HCT116 (cell line): ENCODE results near the gene PHF21B. TPM values are rescaled to one million over a fixed set of nuclear protein-coding genes. Genes with fewer than 3 reads are reported as not detected.

ENCODE experiments used
- ATAC-seq: fragments of 200-7000 bp; cut with Tn5 transposase; 2 replicates; pipeline ENCODE4 v1.9.1; 2020; ENCODE audit warnings: mild to moderate bottlenecking, moderate library complexity
- BruUV-seq: library from RNA; stranded (reverse); fragments of 400-500 nt; replicated peaks from 2 replicates; lab custom pipeline; 2021; lab: Mats Ljungman, UMichigan
- CTCF ChIA-PET: fragments of 300-600 bp; sonication (Branson Sonifier 250); formaldehyde crosslinking; loops from one replicate; lab custom pipeline; 2021; ENCODE audit warnings: antibody characterized with exemption; lab: Charles Lee
- POLR2A ChIA-PET: fragments of 300-600, 350-600 bp; sonication (Branson Sonifier 250); formaldehyde crosslinking; loops from one replicate; lab custom pipeline; 2021; ENCODE audit warnings: antibody characterized with exemption; lab: Charles Lee
- RAD21 ChIA-PET, 2 experiments: fragments of 300-600 bp; sonication (Branson Sonifier 250); formaldehyde crosslinking; loops; one replicate each; lab custom pipeline; 2023; ENCODE audit warnings: low total read pairs in 2 of 2; ENCODE audit not compliant: uncharacterized antibody in 2 of 2, unreplicated experiment in 2 of 2, low non-redundant PET in 1 of 2; lab: Charles Lee
- DNase-seq: peaks from one replicate; pipeline ENCODE4 v3.0.0-alpha.2; 2010; ENCODE audit warnings: low read depth, low spot score
- H2AFZ ChIP-seq: fragments of 200-600 bp; shearing (Covaris generic), sonication (generic); 2 replicates; pipeline ENCODE4 v1.6.1; 2017; ENCODE audit warnings: low read depth, mixed run types, mixed read lengths, antibody characterized with exemption, low read length; ENCODE audit not compliant: poor library complexity, severe bottlenecking
- H3K27ac ChIP-seq: 2 replicates; pipeline ENCODE4 v1.5.1; 2012; ENCODE audit warnings: low read depth, low read length
- H3K27me3 ChIP-seq: fragments of 200-600 bp; sonication (generic); 2 replicates; pipeline ENCODE4 v1.6.1; 2016; ENCODE audit warnings: mixed run types, low read length, mixed read lengths; ENCODE audit not compliant: insufficient read depth
- H3K36me3 ChIP-seq, 2 experiments: fragments of 200-500 bp in 1 of 2; fragments of 200-600 bp in 1 of 2; sonication (Bioruptor generic) in 1 of 2; sonication (generic) in 1 of 2; 2 replicates each; pipeline versions ENCODE4 v1.5.1 to v1.6.1; 2014 to 2016; ENCODE audit warnings: low read length in 2 of 2, inconsistent platforms in 1 of 2, mixed read lengths in 1 of 2, mixed run types in 1 of 2; ENCODE audit not compliant: insufficient read depth in 2 of 2, control insufficient read depth in 1 of 2
- H3K4me1 ChIP-seq, 2 experiments: fragments of 200-600 bp in 1 of 2; sonication (generic) in 1 of 2; 2 replicates each; pipeline versions ENCODE4 v1.5.1 to v1.6.1; 2012 to 2017; ENCODE audit warnings: low read length in 2 of 2, inconsistent platforms in 1 of 2, mild to moderate bottlenecking in 1 of 2, mixed read lengths in 1 of 2, mixed run types in 1 of 2, moderate library complexity in 1 of 2; ENCODE audit not compliant: insufficient read depth in 2 of 2, control insufficient read depth in 1 of 2
- H3K4me2 ChIP-seq: fragments of 200-600 bp; sonication (generic); 2 replicates; pipeline ENCODE4 v1.6.1; 2017; ENCODE audit warnings: mixed run types, low read length, mixed read lengths
- H3K4me3 ChIP-seq, 2 experiments: fragments of 200-600 bp in 1 of 2; sonication (generic) in 1 of 2; replicated peaks in 1 of 2; 2 replicates each; pipeline ENCODE4 v1.5.1; 2011 to 2016; ENCODE audit warnings: low read length in 2 of 2, control low read depth in 1 of 2, low read depth in 1 of 2, mild to moderate bottlenecking in 1 of 2, mixed read lengths in 1 of 2, mixed run types in 1 of 2
- H3K79me2 ChIP-seq: fragments of 200-600 bp; sonication (generic); 2 replicates; pipeline ENCODE4 v1.6.1; 2017; ENCODE audit warnings: mild to moderate bottlenecking, mixed run types, low read length, moderate library complexity, mixed read lengths; ENCODE audit not compliant: insufficient read depth
- H3K9ac ChIP-seq: fragments of 200-600 bp; sonication (generic); 2 replicates; pipeline ENCODE4 v1.6.1; 2016; ENCODE audit warnings: low read length, mixed read lengths
- H3K9me2 ChIP-seq: fragments of 200-600 bp; sonication (generic), shearing (Covaris generic); 2 replicates; pipeline ENCODE4 v1.6.1; 2017; ENCODE audit warnings: mixed run types, mild to moderate bottlenecking, moderate library complexity; ENCODE audit not compliant: insufficient read depth
- H3K9me3 ChIP-seq, 2 experiments: fragments of 200-500 bp in 1 of 2; fragments of 200-600 bp in 1 of 2; sonication (Bioruptor generic) in 1 of 2; sonication (generic) in 1 of 2; 2 replicates each; pipeline ENCODE4 v1.6.1; 2014 to 2017; ENCODE audit warnings: low read length in 2 of 2, mixed read lengths in 2 of 2, inconsistent platforms in 1 of 2, low read depth in 1 of 2, mild to moderate bottlenecking in 1 of 2, mixed run types in 1 of 2, moderate library complexity in 1 of 2; ENCODE audit not compliant: control insufficient read depth in 1 of 2, insufficient read depth in 1 of 2
- H4K20me1 ChIP-seq: fragments of 200-600 bp; sonication (generic), shearing (Covaris generic); 2 replicates; pipeline ENCODE4 v1.6.1; 2017; ENCODE audit warnings: mixed run types, mild to moderate bottlenecking, moderate library complexity; ENCODE audit not compliant: insufficient read depth
- ATF3 ChIP-seq: IDR thresholded peaks from 2 replicates; pipeline ENCODE4 v1.6.1; 2012
- CBX3 ChIP-seq: IDR thresholded peaks from 2 replicates; pipeline ENCODE4 v1.6.1; 2012; ENCODE audit warnings: low read depth
- EGR1 ChIP-seq: IDR thresholded peaks from 2 replicates; pipeline ENCODE4 v1.6.1; 2012; ENCODE audit warnings: low read depth
- ELF1 ChIP-seq: IDR thresholded peaks from 2 replicates; pipeline ENCODE4 v1.6.1; 2012; ENCODE audit warnings: low read depth, borderline replicate concordance
- FOSL1 ChIP-seq: IDR thresholded peaks from 2 replicates; pipeline ENCODE4 v1.6.1; 2012; ENCODE audit warnings: low read depth
- JUND ChIP-seq: IDR thresholded peaks from 2 replicates; pipeline ENCODE4 v1.6.1; 2012
- POLR2A ChIP-seq: IDR thresholded peaks from 2 replicates; pipeline ENCODE4 v1.7.0; 2011; ENCODE audit warnings: borderline replicate concordance; ENCODE audit not compliant: insufficient read depth, insufficient read length; ENCODE audit errors: extremely low read depth
- POLR2AphosphoS5 ChIP-seq: IDR thresholded peaks from 2 replicates; pipeline ENCODE4 v1.6.1; 2011; ENCODE audit warnings: mild to moderate bottlenecking, low read depth, low read length, moderate library complexity
- REST ChIP-seq: IDR thresholded peaks from 2 replicates; pipeline ENCODE4 v1.6.1; 2012; ENCODE audit warnings: low read depth
- SIN3A ChIP-seq: IDR thresholded peaks from 2 replicates; pipeline ENCODE4 v1.6.1; 2012; ENCODE audit warnings: low read depth
- SP1 ChIP-seq: IDR thresholded peaks from 2 replicates; pipeline ENCODE4 v1.6.1; 2012; ENCODE audit warnings: low read depth
- ZNF274 ChIP-seq: fragments of 200-500 bp; sonication (Bioruptor generic); IDR thresholded peaks from 2 replicates; pipeline ENCODE4 v1.6.1; 2014; ENCODE audit warnings: mild to moderate bottlenecking, low read depth, low read length, inconsistent platforms
- intact Hi-C: fragments of 100-400 bp; cut with micrococcal nuclease; formaldehyde crosslinking; loops from 2 replicates; pipeline ENCODE4 v1.10.0; 2022
- total RNA-seq: library from RNA; stranded (reverse); gene quantifications from one replicate; pipeline ENCODE4 v1.2.1, GENCODE V29; 2021; ENCODE audit not compliant: unreplicated experiment

The PHF21B gene
- total RNA-seq, 1 experiment from 2014 or later, result not detected

- Histone ChIP-seq H3K9ac (no peak overlapping the region), H3K9me3 (no peaks in the 10 kb centered on the region), H2AFZ (no peak overlapping the region), H3K36me3 (no peaks in the 10 kb centered on the region), H3K27ac (no peak overlapping the region), H3K79me2 (no peaks in the 10 kb centered on the region), H3K4me3 (no peak overlapping the region), H3K4me2 (no peak overlapping the region), H3K9me2 (no peaks in the 10 kb centered on the region), H3K27me3 (no peaks in the 10 kb centered on the region), H3K4me1 (peaks cover 0 to 5% of the 10 kb centered on the region in 2 experiments; a peak in 2 of 4 replicates), H4K20me1 (no peaks in the 10 kb centered on the region)
- ChIA-PET CTCF (no interaction called here), RAD21 (no interaction called here), POLR2A (no interaction called here)
- ATAC-seq (no peak), DNase-seq (no peak)
- intact Hi-C loops, result no loop called here
- BruUV-seq, result no TSS peak
- TF ChIP-seq JUND, result no peak
- no peak for TF ChIP-seq SIN3A
- no peak for TF ChIP-seq CBX3
- no peak for TF ChIP-seq ATF3
- no peak for TF ChIP-seq POLR2A
- no peak for TF ChIP-seq FOSL1
- TF ChIP-seq SP1, result no peak
- TF ChIP-seq EGR1, result no peak
- no peak for TF ChIP-seq POLR2AphosphoS5
- TF ChIP-seq ZNF274, result no peak
- TF ChIP-seq ELF1, result no peak
- TF ChIP-seq REST, result no peak
Observed at GRCh38 chr22:44883011-44883421, 126.8 kb downstream of the PHF21B start.
